Fibroblast of lung (primary cell): ENCODE data around the gene TFAP2C.

Source experiments
- EZH2 ChIP-seq: IDR thresholded peaks from 2 replicates; pipeline ENCODE4 v1.5.1; 2012; ENCODE audit warnings: low read length, control low read depth, mild to moderate bottlenecking; ENCODE audit errors: missing control alignments
- TF ChIP-seq, protein P1 (sequence below), 2 donors: IDR thresholded peaks in 1 of 2; conservative IDR thresholded peaks in 1 of 2; 1 replicate in 1 of 2; 2 replicates in 1 of 2; pipeline ENCODE4 v1.5.1; 2011 to 2012; ENCODE audit warnings: low read length in 2 of 2, control low read depth in 1 of 2, inconsistent platforms in 1 of 2, low read depth in 1 of 2, mild to moderate bottlenecking in 1 of 2

DNA sequence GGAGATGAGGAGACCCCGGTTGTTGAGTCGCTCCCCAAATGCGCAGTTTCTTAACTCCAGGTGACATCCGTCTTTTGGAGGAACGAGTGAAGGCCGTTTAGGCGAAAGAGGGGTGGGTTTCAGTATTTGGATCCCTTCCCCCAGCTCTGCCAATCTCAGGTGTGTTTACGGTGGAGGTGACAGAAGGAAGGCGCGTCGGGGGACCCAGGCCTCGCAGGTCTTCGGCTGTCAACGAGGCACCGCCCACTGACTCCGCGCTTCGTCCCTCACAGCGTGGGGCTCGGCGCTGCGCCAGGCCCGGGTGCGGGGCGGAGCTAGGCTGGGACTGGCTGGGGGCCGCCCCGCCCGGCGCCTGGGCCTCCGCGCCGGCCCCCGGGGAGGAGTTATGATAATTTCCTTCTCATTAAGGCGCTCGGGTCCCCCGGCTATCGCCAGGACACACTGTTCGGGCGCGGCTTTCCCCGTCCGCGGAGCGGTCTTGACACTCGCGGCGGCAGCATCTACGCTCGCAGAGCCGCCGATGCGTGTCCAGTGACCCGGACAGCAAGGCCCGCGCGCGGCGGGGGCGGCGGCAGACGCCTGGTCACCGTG, at the start of gene TFAP2C:
- TF ChIP-seq, protein P1, sequence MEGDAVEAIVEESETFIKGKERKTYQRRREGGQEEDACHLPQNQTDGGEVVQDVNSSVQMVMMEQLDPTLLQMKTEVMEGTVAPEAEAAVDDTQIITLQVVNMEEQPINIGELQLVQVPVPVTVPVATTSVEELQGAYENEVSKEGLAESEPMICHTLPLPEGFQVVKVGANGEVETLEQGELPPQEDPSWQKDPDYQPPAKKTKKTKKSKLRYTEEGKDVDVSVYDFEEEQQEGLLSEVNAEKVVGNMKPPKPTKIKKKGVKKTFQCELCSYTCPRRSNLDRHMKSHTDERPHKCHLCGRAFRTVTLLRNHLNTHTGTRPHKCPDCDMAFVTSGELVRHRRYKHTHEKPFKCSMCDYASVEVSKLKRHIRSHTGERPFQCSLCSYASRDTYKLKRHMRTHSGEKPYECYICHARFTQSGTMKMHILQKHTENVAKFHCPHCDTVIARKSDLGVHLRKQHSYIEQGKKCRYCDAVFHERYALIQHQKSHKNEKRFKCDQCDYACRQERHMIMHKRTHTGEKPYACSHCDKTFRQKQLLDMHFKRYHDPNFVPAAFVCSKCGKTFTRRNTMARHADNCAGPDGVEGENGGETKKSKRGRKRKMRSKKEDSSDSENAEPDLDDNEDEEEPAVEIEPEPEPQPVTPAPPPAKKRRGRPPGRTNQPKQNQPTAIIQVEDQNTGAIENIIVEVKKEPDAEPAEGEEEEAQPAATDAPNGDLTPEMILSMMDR (conservative IDR thresholded peaks at IDR 0.05 in 1 of 2, IDR thresholded peaks at IDR 0.05 in 1 of 2; ENCODE audit: low read depth in 1 of 2, low read length in 2 of 2): no peak
- no peak for TF ChIP-seq EZH2
